A673 (cell line): Measurements from ENCODE around the gene NEUROD1. TPM values are rescaled to one million over a fixed set of nuclear protein-coding genes. Genes with fewer than 3 reads are reported as not detected.

Experiments used
- BruUV-seq: library from RNA; stranded (reverse); fragments of 400-500 nt; replicated peaks from 2 replicates; lab custom pipeline; 2021; lab: Mats Ljungman, UMichigan
- CTCF ChIA-PET: fragments of 300-600 bp; sonication (Branson Sonifier 250); formaldehyde crosslinking; loops from one replicate; lab custom pipeline; 2022; ENCODE audit warnings: antibody characterized with exemption; lab: Charles Lee
- POLR2A ChIA-PET: fragments of 300-600 bp; sonication (Branson Sonifier 250); formaldehyde crosslinking; loops from one replicate; lab custom pipeline; 2022; ENCODE audit warnings: antibody characterized with exemption; ENCODE audit not compliant: low non-redundant PET; lab: Charles Lee
- DNase-seq: peaks from one replicate; pipeline ENCODE4 v3.0.0-alpha.2; 2015; ENCODE audit warnings: low spot score
- H3K27ac ChIP-seq: fragments of 200-600 bp; sonication (generic); 2 replicates; pipeline ENCODE4 v1.5.1; 2016; ENCODE audit warnings: mixed run types, low read depth, mild to moderate bottlenecking, mixed read lengths, antibody characterized with exemption, low read length; ENCODE audit not compliant: poor library complexity, severe bottlenecking
- H3K27me3 ChIP-seq: fragments of 200-600 bp; sonication (generic); replicated peaks from 2 replicates; pipeline ENCODE4 v1.6.1; 2017; ENCODE audit warnings: mixed run types, low read depth, mild to moderate bottlenecking, mixed read lengths, antibody characterized with exemption, low read length; ENCODE audit not compliant: insufficient read depth, poor library complexity
- H3K36me3 ChIP-seq: fragments of 200-600 bp; sonication (generic); 2 replicates; pipeline ENCODE4 v1.6.1; 2016; ENCODE audit warnings: mixed run types, mild to moderate bottlenecking, mixed read lengths, antibody characterized with exemption, low read length; ENCODE audit not compliant: insufficient read depth, poor library complexity, severe bottlenecking
- H3K4me1 ChIP-seq: fragments of 200-600 bp; sonication (generic); 2 replicates; pipeline ENCODE4 v1.6.1; 2017; ENCODE audit warnings: mixed run types, mild to moderate bottlenecking, mixed read lengths, antibody characterized with exemption, low read length; ENCODE audit not compliant: insufficient read depth, poor library complexity, severe bottlenecking
- H3K4me3 ChIP-seq: fragments of 200-600 bp; sonication (generic); 2 replicates; pipeline ENCODE4 v1.5.1; 2016; ENCODE audit warnings: low read depth, mixed run types, mild to moderate bottlenecking, mixed read lengths, low read length; ENCODE audit not compliant: poor library complexity, severe bottlenecking
- H3K9me3 ChIP-seq: fragments of 200-600 bp; sonication (generic); 2 replicates; pipeline ENCODE4 v1.6.1; 2016; ENCODE audit warnings: mixed run types, low read depth, mild to moderate bottlenecking, mixed read lengths, antibody characterized with exemption, low read length; ENCODE audit not compliant: poor library complexity, severe bottlenecking
- CTCF ChIP-seq: fragments of 300-800, 200-600 bp; sonication (generic); conservative IDR thresholded peaks from 2 replicates; pipeline ENCODE4 v1.5.1; 2017; ENCODE audit warnings: low read depth, mild to moderate bottlenecking, antibody characterized with exemption, low read length, moderate library complexity, mixed read lengths
- EZH2 ChIP-seq: fragments of 200-600 bp; sonication (generic); IDR thresholded peaks from 2 replicates; pipeline ENCODE4 v1.6.1; 2017; ENCODE audit warnings: borderline replicate concordance, low read depth, mild to moderate bottlenecking, mixed read lengths, antibody characterized with exemption, low read length; ENCODE audit not compliant: poor library complexity, severe bottlenecking
- intact Hi-C: fragments of 100-400 bp; cut with micrococcal nuclease; formaldehyde crosslinking; loops from one replicate; pipeline ENCODE4 v1.10.0; 2022; ENCODE audit not compliant: unreplicated experiment
- total RNA-seq: library from RNA; stranded (reverse); gene quantifications from 2 replicates; pipeline ENCODE4 v1.2.3, GENCODE V29; 2021

NEUROD1 gene
- total RNA-seq, 1 experiment from 2014 or later: not detected

- ChIA-PET CTCF (no interaction called here), POLR2A (no interaction called here)
- Histone ChIP-seq H3K4me1 (no peaks in the 10 kb centered on the region), H3K27ac (no peak overlapping the region), H3K9me3 (peaks cover 2% of the 10 kb centered on the region), H3K36me3 (no peaks in the 10 kb centered on the region), H3K27me3 (no peaks in the 10 kb centered on the region), H3K4me3 (no peak overlapping the region)
- no TSS peak for BruUV-seq
- intact Hi-C loops: no loop called here
- DNase-seq: no peak
- TF ChIP-seq EZH2: no peak
- no peak for TF ChIP-seq CTCF
Measured at GRCh38 chr2:181643151-181643550, 37.2 kb downstream of the NEUROD1 start.

- Histone ChIP-seq H3K27ac (no peak overlapping the region), H3K9me3 (no peaks in the 10 kb centered on the region), H3K4me3 (no peak overlapping the region), H3K27me3 (no peaks in the 10 kb centered on the region), H3K4me1 (no peaks in the 10 kb centered on the region), H3K36me3 (no peaks in the 10 kb centered on the region)
- no peak for DNase-seq
- intact Hi-C loops: no loop called here
- POLR2A ChIA-PET: no interaction called here
- no peak for TF ChIP-seq EZH2
- no peak for TF ChIP-seq CTCF
- no TSS peak for BruUV-seq
- CTCF ChIA-PET: no interaction called here
Measured at GRCh38 chr2:181642086-181642485, 38.2 kb downstream of the NEUROD1 start.

- no peak for DNase-seq
- Histone ChIP-seq H3K4me3 (no peak overlapping the region), H3K4me1 (no peaks in the 10 kb centered on the region), H3K27ac (no peak overlapping the region), H3K9me3 (no peaks in the 10 kb centered on the region), H3K27me3 (no peaks in the 10 kb centered on the region), H3K36me3 (no peaks in the 10 kb centered on the region)
- CTCF ChIA-PET: no interaction called here
- POLR2A ChIA-PET: no interaction called here
- BruUV-seq: no TSS peak
- TF ChIP-seq CTCF (no peak), EZH2 (no peak)
- intact Hi-C loops: no loop called here
Measured at GRCh38 chr2:181639686-181640085, 40.6 kb downstream of the NEUROD1 start.
